Mesodermal cell (in vitro differentiated cells): Measurements from ENCODE around the gene RAB31.
A peak's percentile ranks its signal among the peaks of the same experiment; 100 is the strongest.

Source experiments
- H3K27ac ChIP-seq: 2 replicates; pipeline ENCODE4 v1.7.0; 2013; ENCODE audit warnings: mild to moderate bottlenecking, low read depth, low read length, moderate library complexity; ENCODE audit not compliant: severe bottlenecking
- H3K36me3 ChIP-seq: 2 replicates; pipeline ENCODE4 v1.7.1; 2013; ENCODE audit warnings: mild to moderate bottlenecking, low read length, moderate library complexity; ENCODE audit not compliant: control insufficient read depth, insufficient read depth
- H3K4me1 ChIP-seq: one replicate; pipeline ENCODE4 v1.7.1; 2013; ENCODE audit warnings: mild to moderate bottlenecking, low read length; ENCODE audit not compliant: insufficient read depth, control insufficient read depth, poor library complexity, severe bottlenecking
- H3K4me3 ChIP-seq: 2 replicates; pipeline ENCODE4 v1.7.0; 2013; ENCODE audit warnings: low read length, control low read depth, mild to moderate bottlenecking; ENCODE audit not compliant: insufficient read depth, poor library complexity, severe bottlenecking; ENCODE audit errors: extremely low read depth
- H3K9me3 ChIP-seq: 2 replicates; pipeline ENCODE4 v1.7.1; 2013; ENCODE audit warnings: mild to moderate bottlenecking, low read length, moderate library complexity; ENCODE audit not compliant: control insufficient read depth
- WGBS, 2 experiments: methylation state at CpG; one replicate each; pipeline ENCODE4 v1.1.5; 2013; ENCODE audit warnings: missing lambda C conversion rate in 2 of 2; ENCODE audit not compliant: insufficient coverage in 2 of 2; 5-methylcytosine and 5-hydroxymethylcytosine counted together

The RAB31 gene

GRCh38 chr18:9694174-9694573, 13.9 kb upstream of the RAB31 start:
- H3K36me3 ChIP-seq = no peaks in the 10 kb centered on the region
- no peaks in the 10 kb centered on the region for H3K9me3 ChIP-seq
- WGBS, 2 experiments = 85 to 92% methylated on average over 4 of the region's 5 CpGs
- H3K27ac ChIP-seq = no peak overlapping the region
- peaks cover 8% of the 10 kb centered on the region for H3K4me1 ChIP-seq
- H3K4me3 ChIP-seq = no peak overlapping the region

- no peaks in the 10 kb centered on the region for H3K9me3 ChIP-seq
- H3K4me1 ChIP-seq = peaks cover 8% of the 10 kb centered on the region
- no peak overlapping the region for H3K27ac ChIP-seq
- whole genome bisulfite sequencing, 2 experiments = 82 to 92% methylated on average over 3 of the region's 3 CpGs
- H3K36me3 ChIP-seq = no peaks in the 10 kb centered on the region
- H3K4me3 ChIP-seq = no peak overlapping the region
Measured at GRCh38 chr18:9694952-9695495, 13.1 kb upstream of the RAB31 start.

GRCh38 chr18:9695605-9696004, 12.5 kb upstream of the RAB31 start:
- WGBS, 2 experiments = 81 to 91% methylated on average over 4 of the region's 5 CpGs
- no peaks in the 10 kb centered on the region for H3K36me3 ChIP-seq
- no peak overlapping the region for H3K4me3 ChIP-seq
- no peaks in the 10 kb centered on the region for H3K9me3 ChIP-seq
- peaks cover 13% of the 10 kb centered on the region for H3K4me1 ChIP-seq
- no peak overlapping the region for H3K27ac ChIP-seq

- Histone ChIP-seq H3K36me3 (no peaks in the 10 kb centered on the region), H3K4me3 (no peak overlapping the region), H3K27ac (no peak overlapping the region), H3K4me1 (peaks cover 16% of the 10 kb centered on the region), H3K9me3 (no peaks in the 10 kb centered on the region)
- 83 to 100% methylated on average over 1 to 2 of the region's 2 CpGs for WGBS, 2 experiments
Measured at GRCh38 chr18:9696112-9696511, 12.0 kb upstream of the RAB31 start.

- Histone ChIP-seq H3K27ac (no peak overlapping the region), H3K9me3 (no peaks in the 10 kb centered on the region), H3K36me3 (no peaks in the 10 kb centered on the region), H3K4me3 (no peak overlapping the region), H3K4me1 (peaks cover 16% of the 10 kb centered on the region)
- no CpG with 5 or more reads among the region's 1 CpG for WGBS, 2 experiments
Measured at GRCh38 chr18:9696701-9697100, 11.4 kb upstream of the RAB31 start.

- Histone ChIP-seq H3K27ac (no peak overlapping the region), H3K9me3 (no peaks in the 10 kb centered on the region), H3K4me3 (no peak overlapping the region), H3K36me3 (no peaks in the 10 kb centered on the region), H3K4me1 (peaks cover 18% of the 10 kb centered on the region)
- 98% methylated on average over 8 to 9 of the region's 9 CpGs for WGBS, 2 experiments
Measured at GRCh38 chr18:9697121-9697520, 11.0 kb upstream of the RAB31 start.

GRCh38 chr18:9698497-9698896, 9.6 kb upstream of the RAB31 start:
- Histone ChIP-seq H3K4me3 (no peak overlapping the region), H3K9me3 (no peaks in the 10 kb centered on the region), H3K27ac (no peak overlapping the region), H3K4me1 (peaks cover 18% of the 10 kb centered on the region), H3K36me3 (no peaks in the 10 kb centered on the region)
- WGBS, 2 experiments = 82 to 97% methylated on average over 3 to 4 of the region's 4 CpGs

- Histone ChIP-seq H3K4me1 (peaks cover 29% of the 10 kb centered on the region), H3K27ac (peak overlapping the region; percentile 57), H3K4me3 (no peak overlapping the region), H3K36me3 (no peaks in the 10 kb centered on the region), H3K9me3 (no peaks in the 10 kb centered on the region)
- 72 to 77% methylated on average over 2 of the region's 6 CpGs for WGBS, 2 experiments
Measured at GRCh38 chr18:9700261-9700796, 7.8 kb upstream of the RAB31 start.

- WGBS, 2 experiments = 91 to 94% methylated on average over 8 to 10 of the region's 11 CpGs
- Histone ChIP-seq H3K27ac (no peak overlapping the region), H3K4me1 (peaks cover 36% of the 10 kb centered on the region), H3K36me3 (no peaks in the 10 kb centered on the region), H3K4me3 (no peak overlapping the region), H3K9me3 (no peaks in the 10 kb centered on the region)
Measured at GRCh38 chr18:9701609-9702349, 6.3 kb upstream of the RAB31 start.

GRCh38 chr18:9704233-9705118, 3.6 kb upstream of the RAB31 start:
- no peak overlapping the region for H3K4me3 ChIP-seq
- peaks cover 40% of the 10 kb centered on the region for H3K4me1 ChIP-seq
- no peak overlapping the region for H3K27ac ChIP-seq
- no peaks in the 10 kb centered on the region for H3K9me3 ChIP-seq
- H3K36me3 ChIP-seq = no peaks in the 10 kb centered on the region
- WGBS, 2 experiments = 82 to 100% methylated on average over 1 to 7 of the region's 11 CpGs
